Vein endothelial cell (primary cell): Measurements from ENCODE around the gene MTRF1L. TPM values are rescaled to one million over a fixed set of nuclear protein-coding genes. Genes with fewer than 3 reads are reported as not detected.

Experiments
- small RNA-seq: library from RNA; depleted of rRNA; stranded (forward); fragments of <200 nt; gene quantifications from one replicate; pipeline ENCODE3, GENCODE V24; 2012
- total RNA-seq: library from RNA; depleted of rRNA; stranded (reverse); fragments of >200 nt; gene quantifications from 2 replicates; pipeline ENCODE4 v1.2.3, GENCODE V29; 2012

MTRF1L gene
- 24.2 and 26.3 TPM in 2 replicates for total RNA-seq

GRCh38 chr6:153002613-153003365 is at the start of gene MTRF1L:
Gene MTRF1L, minus strand, starts transcription at chr6:153002709. Its CDS starts 24 bp downstream, at chr6:153002685.

GRCh38 chr6:152982904-152983636 is 19.4 kb downstream of the MTRF1L start, which contains the start of gene FBXO5:
Gene FBXO5, minus strand, starts transcription at chr6:152983041. Its CDS starts 82 bp downstream, at chr6:152982959.

Small RNAs within 50 kb of the gene (small RNA-seq; reads per million reads assigned to genes)
- gene AL080276.1 = not detected

Other genes starting within 250 kb of the MTRF1L start
- gene FBXO5, start 19.7 kb downstream of the MTRF1L start, total RNA-seq = 10.1 and 18.8 TPM in 2 replicates
- 1.3 and 3.4 TPM in 2 replicates for gene RGS17, start 128.6 kb upstream of the MTRF1L start, total RNA-seq